ENCODE measurements around the gene TMEM150B. TPM values are rescaled to one million over a fixed set of nuclear protein-coding genes. Genes with fewer than 3 reads are reported as not detected.
A peak's percentile ranks its signal among the peaks of the same experiment; 100 is the strongest.

The TMEM150B gene
- total and polyA plus RNA-seq, 12 donors, result 0.11 to 20.8 (median 5.4) TPM

GRCh38 chr19:55353803-55354697, 28.9 kb upstream of the TMEM150B start:
- Histone ChIP-seq H3K27me3 (peaks cover 18% of the 10 kb centered on the region), H3K4me3 (peak overlapping the region in 2 of 4 donors; percentile 16 to 43), H3K4me1 (replicated peaks in 1 of 2) (peaks cover 12 to 15% of the 10 kb centered on the region in 2 donors), H3K9me3 (replicated peaks in 1 of 3) (no peaks in the 10 kb centered on the region), H3K27ac (no peak overlapping the region), H3K36me3 (replicated peaks in 1 of 2) (no peaks in the 10 kb centered on the region)
- TF ChIP-seq POLR2A (IDR thresholded peaks at IDR 0.05), result no peak
- TF ChIP-seq CTCF (IDR thresholded peaks at IDR 0.05), result no peak
- 2 to 4% (median 2%) methylated on average over 17 to 71 of the region's 72 CpGs for WGBS, 4 donors
- intact Hi-C loops (cut with DNase I), result no loop called here
- peak in 5 of 7 donors; percentile 55 to 78 (median 69) for DNase-seq

GRCh38 chr19:55353356-55353802, 28.2 kb upstream of the TMEM150B start:
- WGBS, 4 donors, result 3 to 6% (median 4%) methylated on average over 21 to 24 of the region's 24 CpGs
- Histone ChIP-seq H3K4me1 (replicated peaks in 1 of 2) (peaks cover 12 to 15% of the 10 kb centered on the region in 2 donors), H3K27me3 (peaks cover 18% of the 10 kb centered on the region), H3K9me3 (replicated peaks in 1 of 3) (no peaks in the 10 kb centered on the region), H3K36me3 (replicated peaks in 1 of 2) (no peaks in the 10 kb centered on the region), H3K27ac (no peak overlapping the region), H3K4me3 (peak overlapping the region in 2 of 4 donors; percentile 16 to 43)
- DNase-seq, result no peak
- intact Hi-C loops (cut with DNase I), result no loop called here
- TF ChIP-seq POLR2A (IDR thresholded peaks at IDR 0.05), result no peak
- no peak for TF ChIP-seq CTCF (IDR thresholded peaks at IDR 0.05)

- TF ChIP-seq POLR2A (IDR thresholded peaks at IDR 0.05), result no peak
- no peak for TF ChIP-seq CTCF (IDR thresholded peaks at IDR 0.05)
- Histone ChIP-seq H3K27me3 (peaks cover 18% of the 10 kb centered on the region), H3K4me3 (no peak overlapping the region), H3K9me3 (replicated peaks in 1 of 3) (no peaks in the 10 kb centered on the region), H3K4me1 (replicated peaks in 1 of 2) (peaks cover 12 to 15% of the 10 kb centered on the region in 2 donors), H3K27ac (no peak overlapping the region), H3K36me3 (replicated peaks in 1 of 2) (no peaks in the 10 kb centered on the region)
- intact Hi-C loops (cut with DNase I), result no loop called here
- WGBS, 4 donors, result 56 to 65% (median 62%) methylated on average over 23 to 25 of the region's 25 CpGs
- DNase-seq, result no peak
These were observed 27.5 kb upstream of the TMEM150B start for GRCh38 chr19:55352549-55353145.

GRCh38 chr19:55352040-55352439, 26.9 kb upstream of the TMEM150B start:
- no peak for TF ChIP-seq CTCF (IDR thresholded peaks at IDR 0.05)
- no peak for TF ChIP-seq POLR2A (IDR thresholded peaks at IDR 0.05)
- Histone ChIP-seq H3K27ac (no peak overlapping the region), H3K9me3 (replicated peaks in 1 of 3) (no peaks in the 10 kb centered on the region), H3K4me1 (replicated peaks in 1 of 2) (peaks cover 12 to 15% of the 10 kb centered on the region in 2 donors), H3K36me3 (replicated peaks in 1 of 2) (no peaks in the 10 kb centered on the region), H3K27me3 (peaks cover 18% of the 10 kb centered on the region), H3K4me3 (no peak overlapping the region)
- intact Hi-C loops (cut with DNase I), result no loop called here
- no peak for DNase-seq
- 69 to 82% (median 71%) methylated on average over 3 to 6 of the region's 6 CpGs for WGBS, 4 donors

Measured in adrenal gland (tissue), 12 donors.